Neural progenitor cell (in vitro differentiated cells): ENCODE results near the gene MYCBPAP. TPM values are rescaled to one million over a fixed set of nuclear protein-coding genes. Genes with fewer than 3 reads are reported as not detected.

Experiments
- DNase-seq: peaks from one replicate; pipeline ENCODE4 v3.0.0-alpha.2; 2016; ENCODE audit warnings: low spot score
- H2AFZ ChIP-seq: fragments of 200-600 bp; sonication (generic); replicated peaks from 2 replicates; pipeline ENCODE4 v1.6.1; 2016; ENCODE audit warnings: antibody characterized with exemption
- H3F3A ChIP-seq: fragments of 200-600 bp; sonication (generic); 2 replicates; pipeline ENCODE4 v1.6.1; 2016; ENCODE audit warnings: antibody characterized with exemption, low read depth
- H3K27ac ChIP-seq: fragments of 200-600 bp; sonication (generic); 2 replicates; pipeline ENCODE4 v1.5.1; 2016; ENCODE audit warnings: mild to moderate bottlenecking
- H3K27me3 ChIP-seq: fragments of 200-600 bp; sonication (generic); 2 replicates; pipeline ENCODE4 v1.6.1; 2016; ENCODE audit warnings: mild to moderate bottlenecking, moderate library complexity
- H3K36me3 ChIP-seq: fragments of 200-600 bp; sonication (generic); 2 replicates; pipeline ENCODE4 v1.5.1; 2016
- H3K4me1 ChIP-seq: fragments of 200-600 bp; sonication (generic); 2 replicates; pipeline ENCODE4 v1.6.1; 2016; ENCODE audit warnings: mixed run types
- H3K4me2 ChIP-seq: fragments of 200-600 bp; sonication (generic); 2 replicates; pipeline ENCODE4 v1.6.1; 2016
- H3K4me3 ChIP-seq: fragments of 200-600 bp; sonication (generic); 2 replicates; pipeline ENCODE4 v1.5.1; 2016
- H3K79me2 ChIP-seq: fragments of 200-600 bp; sonication (generic); 2 replicates; pipeline ENCODE4 v1.6.1; 2016; ENCODE audit warnings: low read depth
- H3K9ac ChIP-seq: fragments of 200-600 bp; sonication (generic); 2 replicates; pipeline ENCODE4 v1.6.1; 2016
- H3K9me3 ChIP-seq: fragments of 200-600 bp; sonication (generic); 2 replicates; pipeline ENCODE4 v1.5.1; 2016; ENCODE audit warnings: low read depth
- H4K20me1 ChIP-seq: fragments of 200-600 bp; sonication (generic); 2 replicates; pipeline ENCODE4 v1.6.1; 2016; ENCODE audit warnings: low read depth
- H3K27ac Mint-ChIP-seq: 3 replicates; pipeline ENCODE4 v1.8.0; 2021; ENCODE audit warnings: mixed read lengths
- H3K27me3 Mint-ChIP-seq: 2 replicates; pipeline ENCODE4 v1.8.0; 2022; ENCODE audit warnings: low read depth, mild to moderate bottlenecking, inconsistent platforms, moderate library complexity, mixed read lengths; ENCODE audit not compliant: insufficient read depth
- H3K36me3 Mint-ChIP-seq: 3 replicates; pipeline ENCODE4 v1.8.0; 2021; ENCODE audit warnings: mixed read lengths
- H3K4me1 Mint-ChIP-seq: 3 replicates; pipeline ENCODE4 v1.8.0; 2021; ENCODE audit warnings: mixed read lengths
- H3K4me3 Mint-ChIP-seq: 3 replicates; pipeline ENCODE4 v1.8.0; 2021; ENCODE audit warnings: mild to moderate bottlenecking, moderate library complexity, mixed read lengths
- H3K9me3 Mint-ChIP-seq: 3 replicates; pipeline ENCODE4 v1.8.0; 2020; ENCODE audit warnings: mixed read lengths
- CTCF ChIP-seq: fragments of 200-600 bp; sonication (generic); IDR thresholded peaks from 2 replicates; pipeline ENCODE4 v1.5.1; 2017; ENCODE audit warnings: antibody characterized with exemption, mild to moderate bottlenecking
- EZH2 ChIP-seq: fragments of 200-600 bp; sonication (generic); IDR thresholded peaks from 2 replicates; pipeline ENCODE4 v1.6.1; 2017; ENCODE audit warnings: antibody characterized with exemption, mild to moderate bottlenecking, moderate library complexity
- EZH2phosphoT487 ChIP-seq: fragments of 200-600 bp; sonication (generic); IDR thresholded peaks from 2 replicates; pipeline ENCODE4 v1.6.1; 2017; ENCODE audit warnings: antibody characterized with exemption
- total RNA-seq: library from RNA; depleted of rRNA; stranded (reverse); fragments of >200 nt; gene quantifications from 2 replicates; pipeline ENCODE4 v1.2.3, GENCODE V29; 2015; ENCODE audit warnings: low replicate concordance

Gene MYCBPAP
- total RNA-seq, 1 donor from 2014 or later = 3.5 TPM

DNA sequence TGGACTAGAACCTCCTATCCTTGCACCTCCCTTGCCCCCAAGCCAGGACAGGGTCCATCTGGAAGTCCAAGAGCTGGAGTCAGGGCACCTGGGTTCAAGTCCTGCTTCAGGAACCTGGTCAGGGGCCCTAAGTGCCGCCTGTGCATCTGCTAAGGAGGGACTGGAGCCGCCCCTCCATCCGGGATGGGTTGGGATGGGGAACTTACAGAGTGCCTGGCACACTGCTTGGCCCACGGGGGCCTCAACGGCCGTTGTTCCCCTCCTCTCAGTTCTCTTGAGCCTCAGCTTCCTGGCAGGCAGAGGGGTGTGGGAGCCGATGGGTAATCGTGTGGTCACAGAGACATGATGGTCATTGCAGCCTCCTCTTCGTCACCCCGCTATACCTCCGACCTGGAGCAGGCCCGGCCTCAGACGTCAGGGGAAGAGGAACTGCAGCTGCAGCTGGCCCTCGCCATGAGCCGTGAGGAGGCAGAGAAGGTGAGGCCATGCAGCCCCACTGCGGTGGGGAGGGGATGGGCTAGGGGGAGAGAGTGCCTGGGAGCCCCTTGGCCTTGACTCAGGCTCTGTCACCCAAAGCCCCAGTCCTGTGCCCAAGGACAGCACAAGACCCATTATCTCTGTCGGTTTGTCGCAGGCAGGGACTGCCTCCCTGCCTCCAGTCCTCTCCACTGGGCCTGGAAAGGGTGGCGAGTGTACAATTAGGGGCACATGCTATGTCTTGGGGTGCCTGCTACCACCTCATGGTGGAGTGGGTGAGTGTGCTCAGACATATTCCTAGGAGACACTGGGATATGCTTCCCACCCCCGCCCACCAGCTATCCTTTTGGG is 29.7 kb downstream of the MYCBPAP start:
- no peak for DNase-seq

GRCh38 chr17:50538549-50539410 is 30.5 kb downstream of the MYCBPAP start:
- peaks cover 5% of the 10 kb centered on the region for H3K27me3 Mint-ChIP-seq
- H3K4me1 Mint-ChIP-seq = peaks cover 38% of the 10 kb centered on the region
- H3K79me2 ChIP-seq = no peaks in the 10 kb centered on the region
- DNase-seq = no peak
- H4K20me1 ChIP-seq = peaks cover under 1% of the 10 kb centered on the region
- H3K27ac Mint-ChIP-seq = peak overlapping the region; percentile 83
- H2AFZ ChIP-seq = no peak overlapping the region
- no peaks in the 10 kb centered on the region for H3K9me3 Mint-ChIP-seq
- H3K4me3 Mint-ChIP-seq = peak overlapping the region; percentile 57
- H3K4me3 ChIP-seq = no peak overlapping the region
- peaks cover 25% of the 10 kb centered on the region for H3K27me3 ChIP-seq
- no peak overlapping the region for H3K27ac ChIP-seq
- no peaks in the 10 kb centered on the region for H3K9me3 ChIP-seq
- H3K36me3 Mint-ChIP-seq = no peaks in the 10 kb centered on the region
- H3K36me3 ChIP-seq = no peaks in the 10 kb centered on the region
- no peak overlapping the region for H3K4me2 ChIP-seq
- TF ChIP-seq EZH2phosphoT487 = no peak
- peaks cover 13% of the 10 kb centered on the region for H3F3A ChIP-seq
- H3K4me1 ChIP-seq = peaks cover 19% of the 10 kb centered on the region
- no peak overlapping the region for H3K9ac ChIP-seq

More for the DNA sequence above, 29.7 kb downstream of the MYCBPAP start:
- peaks cover 43% of the 10 kb centered on the region for H3K4me1 Mint-ChIP-seq
- no peak overlapping the region for H3K4me2 ChIP-seq
- no peaks in the 10 kb centered on the region for H3K79me2 ChIP-seq
- H3K27ac ChIP-seq = no peak overlapping the region
- H3K9ac ChIP-seq = no peak overlapping the region
- peak overlapping the region; percentile 35 for H3K4me3 Mint-ChIP-seq
- H4K20me1 ChIP-seq = peaks cover 9% of the 10 kb centered on the region
- peaks cover 26% of the 10 kb centered on the region for H3K4me1 ChIP-seq
- no peak overlapping the region for H3K4me3 ChIP-seq
- H3K36me3 Mint-ChIP-seq = no peaks in the 10 kb centered on the region
- H3F3A ChIP-seq = peaks cover 6% of the 10 kb centered on the region
- no peaks in the 10 kb centered on the region for H3K36me3 ChIP-seq
- H3K9me3 Mint-ChIP-seq = no peaks in the 10 kb centered on the region
- H3K9me3 ChIP-seq = no peaks in the 10 kb centered on the region
- peaks cover 34% of the 10 kb centered on the region for H3K27me3 ChIP-seq
- peaks cover 14% of the 10 kb centered on the region for H3K27me3 Mint-ChIP-seq
- H3K27ac Mint-ChIP-seq = peak overlapping the region; percentile 60
- TF ChIP-seq EZH2 (no peak), CTCF (no peak), EZH2phosphoT487 (no peak)
- no peak overlapping the region for H2AFZ ChIP-seq

DNA sequence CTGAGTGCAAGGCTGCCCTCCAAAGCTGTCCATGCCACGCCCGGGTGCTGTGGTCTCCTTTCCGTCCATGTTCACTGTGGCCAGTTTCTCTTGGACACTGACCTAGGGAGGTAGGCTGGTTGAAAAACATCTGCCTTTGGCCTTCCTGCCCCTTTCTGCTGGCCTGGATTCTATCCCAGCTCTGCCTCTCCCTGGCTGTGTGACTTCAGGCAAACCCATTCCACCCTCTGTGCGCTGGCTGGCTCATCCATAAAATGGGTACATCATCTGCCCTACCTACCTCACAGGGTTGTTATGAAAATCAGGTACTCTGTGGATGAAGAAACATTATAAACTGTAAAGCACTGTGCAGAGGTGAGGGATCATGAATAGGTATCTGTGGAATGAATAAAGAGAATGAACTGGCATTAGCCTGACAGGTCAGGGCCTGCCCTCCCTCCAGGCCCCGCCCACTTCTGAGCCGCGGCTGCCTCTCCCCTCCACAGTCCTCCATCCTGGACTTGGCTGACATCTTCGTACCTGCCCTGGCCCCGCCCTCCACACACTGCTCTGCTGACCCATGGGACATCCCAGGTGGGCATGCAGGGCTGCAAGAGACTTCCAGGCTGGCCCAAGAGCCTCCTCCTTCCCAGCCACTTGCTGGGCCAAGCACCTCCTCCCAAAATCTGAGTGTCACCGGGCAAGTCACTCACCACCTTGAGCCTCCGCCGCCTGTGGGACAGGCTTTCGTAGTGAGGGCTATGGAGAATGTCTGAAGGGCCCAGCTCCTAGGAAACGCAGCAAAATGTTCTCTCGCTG is 31.7 kb downstream of the MYCBPAP start:
- no peak overlapping the region for H3K27ac Mint-ChIP-seq

More for the DNA sequence above, 31.7 kb downstream of the MYCBPAP start:
- H3F3A ChIP-seq = peaks cover 13% of the 10 kb centered on the region
- H4K20me1 ChIP-seq = no peaks in the 10 kb centered on the region
- peaks cover 7% of the 10 kb centered on the region for H3K27me3 Mint-ChIP-seq
- H3K4me3 ChIP-seq = no peak overlapping the region
- H3K36me3 ChIP-seq = no peaks in the 10 kb centered on the region
- no peaks in the 10 kb centered on the region for H3K36me3 Mint-ChIP-seq
- DNase-seq = no peak
- H3K4me1 ChIP-seq = peaks cover 15% of the 10 kb centered on the region
- no peak overlapping the region for H3K27ac ChIP-seq
- peaks cover 37% of the 10 kb centered on the region for H3K4me1 Mint-ChIP-seq
- no peaks in the 10 kb centered on the region for H3K9me3 ChIP-seq
- no peak overlapping the region for H3K4me2 ChIP-seq
- no peaks in the 10 kb centered on the region for H3K9me3 Mint-ChIP-seq
- no peak overlapping the region for H3K9ac ChIP-seq
- peak overlapping the region; percentile 35 for H3K4me3 Mint-ChIP-seq
- no peak for TF ChIP-seq EZH2
- TF ChIP-seq CTCF = no peak
- TF ChIP-seq EZH2phosphoT487 = no peak
- no peak overlapping the region for H2AFZ ChIP-seq
- H3K27me3 ChIP-seq = peaks cover 20% of the 10 kb centered on the region
- H3K79me2 ChIP-seq = no peaks in the 10 kb centered on the region
